PC-9 (cell line): ENCODE results near the gene PBXIP1. TPM values are rescaled to one million over a fixed set of nuclear protein-coding genes. Genes with fewer than 3 reads are reported as not detected.

ENCODE experiments used
- BruUV-seq: library from RNA; stranded (reverse); fragments of 400-500 nt; replicated peaks from 2 replicates; lab custom pipeline; 2021; lab: Mats Ljungman, UMichigan
- CTCF ChIA-PET: fragments of 300-600 bp; sonication (Branson Sonifier 250); formaldehyde crosslinking; loops from one replicate; lab custom pipeline; 2022; ENCODE audit warnings: antibody characterized with exemption; lab: Charles Lee
- POLR2A ChIA-PET: fragments of 300-600 bp; sonication (Branson Sonifier 250); formaldehyde crosslinking; loops from one replicate; lab custom pipeline; 2022; ENCODE audit warnings: antibody characterized with exemption; ENCODE audit not compliant: unreplicated experiment; lab: Charles Lee
- DNase-seq, 2 experiments: peaks; one replicate each; pipeline versions ENCODE4 v3.0.0 to v3.0.0-alpha.2; 2015 to 2022; ENCODE audit warnings: mixed read lengths in 1 of 2
- H2AFZ ChIP-seq: fragments of 200-600 bp; sonication (generic); 2 replicates; pipeline ENCODE4 v1.8.1; 2017; ENCODE audit warnings: antibody characterized with exemption
- H3F3A ChIP-seq: fragments of 200-600 bp; sonication (generic); 2 replicates; pipeline ENCODE4 v1.8.1; 2017; ENCODE audit warnings: antibody characterized with exemption, mild to moderate bottlenecking, low read depth; ENCODE audit not compliant: insufficient read depth
- H3K27ac ChIP-seq: fragments of 200-600 bp; sonication (generic); 2 replicates; pipeline ENCODE4 v1.6.1; 2016; ENCODE audit warnings: mixed run types
- H3K27me3 ChIP-seq: fragments of 200-600 bp; sonication (generic); 2 replicates; pipeline ENCODE4 v1.6.1; 2016; ENCODE audit warnings: low read depth, mixed run types; ENCODE audit not compliant: insufficient read depth
- H3K36me3 ChIP-seq: fragments of 200-600 bp; sonication (generic); 2 replicates; pipeline ENCODE4 v1.6.1; 2016; ENCODE audit warnings: low read depth, mixed run types
- H3K4me1 ChIP-seq: fragments of 200-600 bp; sonication (generic); replicated peaks from 2 replicates; pipeline ENCODE4 v1.6.1; 2016; ENCODE audit warnings: mixed run types; ENCODE audit not compliant: insufficient read depth
- H3K4me2 ChIP-seq: fragments of 200-600 bp; sonication (generic); 2 replicates; pipeline ENCODE4 v1.6.1; 2017; ENCODE audit warnings: mixed run types
- H3K4me3 ChIP-seq: fragments of 200-600 bp; sonication (generic); 2 replicates; pipeline ENCODE4 v1.6.1; 2016; ENCODE audit warnings: mixed run types
- H3K79me2 ChIP-seq: fragments of 200-600 bp; sonication (generic); 2 replicates; pipeline ENCODE4 v1.6.1; 2017; ENCODE audit warnings: low read depth, mixed run types
- H3K9me2 ChIP-seq: fragments of 200-600 bp; sonication (generic); 2 replicates; pipeline ENCODE4 v1.8.1; 2017; ENCODE audit warnings: mild to moderate bottlenecking; ENCODE audit not compliant: insufficient read depth
- H3K9me3 ChIP-seq: fragments of 200-600 bp; sonication (generic); 2 replicates; pipeline ENCODE4 v1.8.1; 2016; ENCODE audit warnings: low read depth; ENCODE audit not compliant: insufficient read depth
- H4K20me1 ChIP-seq: fragments of 200-600 bp; sonication (generic); 2 replicates; pipeline ENCODE4 v1.8.1; 2017; ENCODE audit not compliant: insufficient read depth
- EZH2 ChIP-seq: fragments of 200-600 bp; sonication (generic); IDR thresholded peaks from 2 replicates; pipeline ENCODE4 v1.8.0; 2017; ENCODE audit warnings: antibody characterized with exemption, low read depth
- intact Hi-C: fragments of 100-400 bp; cut with micrococcal nuclease; formaldehyde crosslinking; loops from one replicate; pipeline ENCODE4 v1.10.0; 2022; ENCODE audit not compliant: unreplicated experiment
- total RNA-seq: library from RNA; stranded (reverse); gene quantifications from 2 replicates; pipeline ENCODE4 v1.2.3, GENCODE V29; 2021
- TF ChIP-seq, protein P1 (sequence below): fragments of 200-600 bp; sonication (generic); conservative IDR thresholded peaks from 2 replicates; pipeline ENCODE4 v1.6.1; 2017; ENCODE audit warnings: mixed run types, antibody characterized with exemption, mild to moderate bottlenecking, moderate library complexity

Gene PBXIP1
- total RNA-seq, 1 experiment from 2014 or later: 40.2 TPM

DNA sequence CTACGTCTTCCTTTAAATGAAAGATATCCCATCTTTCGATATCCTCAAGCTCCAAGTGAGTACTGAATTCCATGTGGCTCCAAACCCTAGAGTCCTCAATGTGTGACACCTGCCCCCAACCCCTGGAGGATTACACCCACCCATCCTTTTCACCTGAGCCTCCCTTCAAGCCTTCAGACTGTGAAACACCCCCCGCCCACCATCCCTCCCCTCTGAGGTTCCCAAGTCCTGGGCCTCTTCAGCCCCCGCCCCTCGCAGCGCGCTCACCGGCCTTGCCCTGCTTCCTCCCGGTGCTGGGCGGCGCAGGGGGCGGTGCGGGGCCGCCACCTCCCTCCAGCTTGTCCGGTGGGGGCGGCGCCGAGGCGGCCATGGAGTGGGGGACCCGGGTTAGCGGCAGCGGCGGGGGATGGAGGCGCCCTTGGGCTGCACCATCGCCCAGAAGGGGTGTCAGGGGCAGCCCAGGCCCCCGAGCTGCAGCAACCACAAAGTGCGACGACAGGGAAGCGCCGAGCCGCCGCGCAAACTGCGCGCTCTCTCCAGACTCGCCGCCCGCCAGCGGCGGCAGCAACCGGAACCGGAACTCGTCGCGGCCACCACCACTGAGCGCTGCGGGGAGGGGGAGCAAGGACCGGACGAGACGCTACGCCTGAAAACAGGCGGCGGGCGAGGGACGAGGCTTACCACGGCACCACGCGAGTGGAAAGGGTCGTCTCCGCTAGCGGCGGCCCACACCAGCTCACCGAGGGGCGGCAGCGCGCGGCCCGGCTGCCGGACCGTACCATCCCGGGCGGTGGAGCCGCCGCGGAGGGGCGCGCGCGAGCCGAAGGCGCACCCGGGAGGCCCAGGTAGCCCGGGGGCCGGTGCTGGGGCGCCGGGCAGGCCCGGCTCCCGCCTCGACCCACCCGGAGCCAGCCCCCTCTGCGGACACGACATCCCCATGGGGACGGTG, 5.6 kb upstream of the PBXIP1 start, which contains the start of gene PYGO2:
PYGO2 (minus strand) TSS at position 576 of the 949 bp plus-strand sequence; CDS start at position 370, 206 bp downstream.
- peak within 1 kb of the TSS; percentile 78 for H3K4me3 ChIP-seq
- ChIA-PET POLR2A (interaction anchor here (0.6 to 1.6 kb wide), 3 partner anchors 9 to 402 kb away, joined by 3 to 18 read pairs (median 4); partner anchors contain the start of genes KCNN3 and SHC1), CTCF (interaction anchor here (0.5 to 1.1 kb wide), 4 partner anchors 9 to 215 kb away, joined by 3 to 26 read pairs (median 4); partner anchors contain the start of gene SHC1)
- H3K4me2 ChIP-seq: peak within 1 kb of the TSS; percentile 90
- TF ChIP-seq, protein P1, sequence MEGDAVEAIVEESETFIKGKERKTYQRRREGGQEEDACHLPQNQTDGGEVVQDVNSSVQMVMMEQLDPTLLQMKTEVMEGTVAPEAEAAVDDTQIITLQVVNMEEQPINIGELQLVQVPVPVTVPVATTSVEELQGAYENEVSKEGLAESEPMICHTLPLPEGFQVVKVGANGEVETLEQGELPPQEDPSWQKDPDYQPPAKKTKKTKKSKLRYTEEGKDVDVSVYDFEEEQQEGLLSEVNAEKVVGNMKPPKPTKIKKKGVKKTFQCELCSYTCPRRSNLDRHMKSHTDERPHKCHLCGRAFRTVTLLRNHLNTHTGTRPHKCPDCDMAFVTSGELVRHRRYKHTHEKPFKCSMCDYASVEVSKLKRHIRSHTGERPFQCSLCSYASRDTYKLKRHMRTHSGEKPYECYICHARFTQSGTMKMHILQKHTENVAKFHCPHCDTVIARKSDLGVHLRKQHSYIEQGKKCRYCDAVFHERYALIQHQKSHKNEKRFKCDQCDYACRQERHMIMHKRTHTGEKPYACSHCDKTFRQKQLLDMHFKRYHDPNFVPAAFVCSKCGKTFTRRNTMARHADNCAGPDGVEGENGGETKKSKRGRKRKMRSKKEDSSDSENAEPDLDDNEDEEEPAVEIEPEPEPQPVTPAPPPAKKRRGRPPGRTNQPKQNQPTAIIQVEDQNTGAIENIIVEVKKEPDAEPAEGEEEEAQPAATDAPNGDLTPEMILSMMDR: peak; percentile 60; the same call in 1 of the 2 replicates
- TF ChIP-seq EZH2: no peak
- no peaks in the 10 kb centered on the region for H3K9me3 ChIP-seq
- peak; percentile 64 to 88 for DNase-seq
- BruUV-seq: no TSS peak
- H3K79me2 ChIP-seq: peaks cover 12% of the 10 kb centered on the region
- no peaks in the 10 kb centered on the region for H3K9me2 ChIP-seq
- H3K27ac ChIP-seq: peak within 1 kb of the TSS; percentile 72
- H3K27me3 ChIP-seq: no peaks in the 10 kb centered on the region
- H2AFZ ChIP-seq: peak within 1 kb of the TSS; percentile 72
- H4K20me1 ChIP-seq: no peaks in the 10 kb centered on the region
- H3K36me3 ChIP-seq: peaks cover 14% of the 10 kb centered on the region; the same call in 1 of the 2 replicates
- intact Hi-C loops: loop anchor here (2.0 to 5.0 kb wide), 3 partner anchors 41 to 89 kb away; partner anchors contain the start of genes ADAM15 and ZBTB7B
- peaks cover 20% of the 10 kb centered on the region for H3K4me1 ChIP-seq
- H3F3A ChIP-seq: peaks cover 46% of the 10 kb centered on the region

- DNase-seq: no peak
- Histone ChIP-seq H3K27ac (peak overlapping the region; percentile 72; the same call in 1 of the 2 replicates), H3K36me3 (peaks cover 12% of the 10 kb centered on the region; the same call in 1 of the 2 replicates), H3K9me2 (no peaks in the 10 kb centered on the region), H2AFZ (peak overlapping the region; percentile 72; the same call in 1 of the 2 replicates), H3K4me1 (peaks cover 24% of the 10 kb centered on the region), H3K9me3 (no peaks in the 10 kb centered on the region), H3K27me3 (no peaks in the 10 kb centered on the region), H3K4me2 (peak overlapping the region; percentile 90), H3F3A (peaks cover 45% of the 10 kb centered on the region), H4K20me1 (no peaks in the 10 kb centered on the region), H3K79me2 (peaks cover 12% of the 10 kb centered on the region), H3K4me3 (peak overlapping the region; percentile 78)
- TSS peak; percentile 14 for BruUV-seq
- intact Hi-C loops: loop anchor here (2.0 to 5.0 kb wide), 3 partner anchors 42 to 90 kb away; partner anchors contain the start of genes ADAM15 and ZBTB7B
- ChIA-PET CTCF (interaction anchor here (0.5 to 1.1 kb wide), 3 partner anchors 10 to 216 kb away, joined by 3 to 4 read pairs (median 3); partner anchors contain the start of gene SHC1), POLR2A (interaction anchor here (1.6 kb wide), 1 partner anchor 10 kb away, joined by 18 read pairs; the partner anchor contains the start of gene SHC1)
- TF ChIP-seq, protein P1: no peak
- TF ChIP-seq EZH2: no peak
Observed at GRCh38 chr1:154960446-154961136, 4.7 kb upstream of the PBXIP1 start.
